ENCODE data around the gene GLIPR1L2.
A peak's percentile ranks its signal among the peaks of the same experiment; 100 is the strongest.

GLIPR1L2 gene

DNA sequence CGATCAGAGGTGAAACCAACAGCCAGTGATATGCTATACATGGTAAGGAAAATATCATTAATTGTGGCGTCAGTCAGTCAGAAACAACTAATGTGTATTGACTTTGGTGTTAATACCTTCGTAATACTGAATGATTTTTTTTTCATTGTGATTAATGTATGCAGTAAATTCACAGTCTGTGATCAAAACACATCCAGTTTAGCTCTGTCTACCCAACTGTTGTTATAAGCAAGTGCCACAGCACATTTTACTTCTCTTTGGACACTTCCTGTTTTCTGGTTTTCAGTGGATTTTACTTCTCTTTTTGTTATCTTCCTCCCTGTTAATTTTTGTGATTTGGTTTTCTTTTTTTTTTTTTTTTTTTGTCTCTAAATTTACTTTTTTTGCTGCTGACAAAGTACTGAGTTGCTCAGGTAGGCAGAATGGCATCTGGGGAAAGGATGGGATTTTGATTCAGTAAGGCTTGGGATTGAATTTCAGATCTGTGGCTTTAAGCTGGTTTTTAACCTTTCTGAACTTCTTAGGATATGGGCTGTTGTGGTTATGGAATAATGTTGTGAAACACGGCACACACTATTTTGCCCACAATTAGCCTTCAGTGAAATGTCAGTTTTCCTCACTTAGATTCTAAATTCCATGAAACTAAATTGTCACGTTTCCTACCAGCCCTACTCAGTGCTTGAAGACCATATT lies 90.3 kb downstream of the GLIPR1L2 start:
- DNase-seq (ENCODE audit: low read depth, low spot score) = no peak
- ChIA-PET POLR2A (interaction anchor here (0.7 to 2.1 kb wide), 6 partner anchors 31 to 550 kb away, joined by 4 to 11 read pairs (median 8); partner anchors contain the start of genes GLIPR1L1, GLIPR1L2, KRR1 and PHLDA1), CTCF (interaction anchor here (1.0 to 14.9 kb wide), 5 partner anchors 8 to 148 kb away, joined by 3 to 145 read pairs (median 81); partner anchors contain the start of genes CAPS2, GLIPR1L1 and GLIPR1L2)
- H3K4me3 ChIP-seq (ENCODE audit: low read depth, low read length) = peak overlapping the region; percentile 56
- TF ChIP-seq, protein P1, sequence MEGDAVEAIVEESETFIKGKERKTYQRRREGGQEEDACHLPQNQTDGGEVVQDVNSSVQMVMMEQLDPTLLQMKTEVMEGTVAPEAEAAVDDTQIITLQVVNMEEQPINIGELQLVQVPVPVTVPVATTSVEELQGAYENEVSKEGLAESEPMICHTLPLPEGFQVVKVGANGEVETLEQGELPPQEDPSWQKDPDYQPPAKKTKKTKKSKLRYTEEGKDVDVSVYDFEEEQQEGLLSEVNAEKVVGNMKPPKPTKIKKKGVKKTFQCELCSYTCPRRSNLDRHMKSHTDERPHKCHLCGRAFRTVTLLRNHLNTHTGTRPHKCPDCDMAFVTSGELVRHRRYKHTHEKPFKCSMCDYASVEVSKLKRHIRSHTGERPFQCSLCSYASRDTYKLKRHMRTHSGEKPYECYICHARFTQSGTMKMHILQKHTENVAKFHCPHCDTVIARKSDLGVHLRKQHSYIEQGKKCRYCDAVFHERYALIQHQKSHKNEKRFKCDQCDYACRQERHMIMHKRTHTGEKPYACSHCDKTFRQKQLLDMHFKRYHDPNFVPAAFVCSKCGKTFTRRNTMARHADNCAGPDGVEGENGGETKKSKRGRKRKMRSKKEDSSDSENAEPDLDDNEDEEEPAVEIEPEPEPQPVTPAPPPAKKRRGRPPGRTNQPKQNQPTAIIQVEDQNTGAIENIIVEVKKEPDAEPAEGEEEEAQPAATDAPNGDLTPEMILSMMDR (IDR thresholded peaks at IDR 0.05; ENCODE audit: insufficient read depth, low read length, missing control alignments) = no peak

DNA sequence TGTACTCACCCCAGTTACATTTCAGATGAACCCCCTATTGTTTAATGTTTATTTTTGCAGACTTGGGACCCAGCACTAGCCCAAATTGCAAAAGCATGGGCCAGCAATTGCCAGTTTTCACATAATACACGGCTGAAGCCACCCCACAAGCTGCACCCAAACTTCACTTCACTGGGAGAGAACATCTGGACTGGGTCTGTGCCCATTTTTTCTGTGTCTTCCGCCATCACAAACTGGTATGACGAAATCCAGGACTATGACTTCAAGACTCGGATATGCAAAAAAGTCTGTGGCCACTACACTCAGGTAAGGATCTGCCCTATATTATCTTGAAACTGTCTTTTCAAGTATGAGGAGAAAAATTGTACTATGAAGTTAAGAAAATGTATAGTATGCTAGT lies 90.9 kb downstream of the GLIPR1L2 start:
- CTCF ChIA-PET = interaction anchor here (9.9 to 14.9 kb wide), 3 partner anchors 16 to 149 kb away, joined by 81 to 145 read pairs (median 86); partner anchors contain the start of genes CAPS2, GLIPR1L1 and GLIPR1L2
- no peak for DNase-seq (ENCODE audit: low read depth, low spot score)
- peak overlapping the region; percentile 56 for H3K4me3 ChIP-seq (ENCODE audit: low read depth, low read length)
- TF ChIP-seq, protein P1 (IDR thresholded peaks at IDR 0.05; ENCODE audit: insufficient read depth, low read length, missing control alignments) = no peak
- POLR2A ChIA-PET = interaction anchor here (0.7 to 2.1 kb wide), 3 partner anchors 30 to 138 kb away, joined by 4 to 11 read pairs (median 7); partner anchors contain the start of genes GLIPR1L2 and KRR1

Measured in AG04449 (cell line).